AG09309 (cell line): ENCODE measurements around the gene COL13A1.
A peak's percentile ranks its signal among the peaks of the same experiment; 100 is the strongest.

Source experiments
- DNase-seq: peaks from one replicate; pipeline ENCODE4 v3.0.0-alpha.2; 2010; ENCODE audit warnings: low read depth
- H3K4me3 ChIP-seq: 2 replicates; pipeline ENCODE4 v1.5.1; 2011; ENCODE audit warnings: mild to moderate bottlenecking, low read depth, low read length, moderate library complexity; ENCODE audit not compliant: control insufficient read depth
- CTCF ChIP-seq: IDR thresholded peaks from 2 replicates; pipeline ENCODE4 v1.5.1; 2011; ENCODE audit warnings: mild to moderate bottlenecking, low read depth, low read length, inconsistent platforms; ENCODE audit not compliant: insufficient read depth, control insufficient read depth; ENCODE audit errors: missing control alignments

Gene COL13A1

GRCh38 chr10:69863580-69863979, 61.9 kb downstream of the COL13A1 start:
- DNase-seq: no peak
- TF ChIP-seq CTCF: no peak
- H3K4me3 ChIP-seq: no peak overlapping the region

- DNase-seq: peak; percentile 78
- no peak overlapping the region for H3K4me3 ChIP-seq
- no peak for TF ChIP-seq CTCF
These were observed 62.6 kb downstream of the COL13A1 start for GRCh38 chr10:69864321-69864720.

GRCh38 chr10:69865450-69865849, 63.7 kb downstream of the COL13A1 start:
- TF ChIP-seq CTCF: no peak
- no peak for DNase-seq
- H3K4me3 ChIP-seq: no peak overlapping the region

GRCh38 chr10:69866246-69866687, 64.6 kb downstream of the COL13A1 start:
- H3K4me3 ChIP-seq: no peak overlapping the region
- no peak for TF ChIP-seq CTCF
- DNase-seq: no peak

GRCh38 chr10:69866688-69867461, 65.2 kb downstream of the COL13A1 start:
- no peak for TF ChIP-seq CTCF
- no peak for DNase-seq

GRCh38 chr10:69867699-69868558, 66.2 kb downstream of the COL13A1 start:
- no peak for TF ChIP-seq CTCF
- H3K4me3 ChIP-seq: no peak overlapping the region
- DNase-seq: no peak

More at GRCh38 chr10:69866688-69867461, 65.2 kb downstream of the COL13A1 start:
- peak overlapping the region; percentile 22 for H3K4me3 ChIP-seq
